Sigmoid colon (tissue), 4 donors: Measurements from ENCODE around the gene MYMX.

Source experiments
- CTCF ChIP-seq, 4 experiments: fragments of 450-650 bp in 3 of 4; fragments of 200-600 bp in 1 of 4; IDR thresholded peaks; one replicate each; pipeline ENCODE4 v1.5.1; 2016 to 2019; ENCODE audit warnings: antibody characterized with exemption in 4 of 4, mild to moderate bottlenecking in 3 of 4, moderate library complexity in 2 of 4
- POLR2A ChIP-seq, 2 donors: fragments of 450-650 bp; IDR thresholded peaks; one replicate each; pipeline ENCODE4 v1.6.1; 2016; ENCODE audit warnings: antibody characterized with exemption in 2 of 2, mild to moderate bottlenecking in 2 of 2, moderate library complexity in 2 of 2
- POLR2AphosphoS5 ChIP-seq, 4 donors: sonication (generic); formaldehyde crosslinking; IDR thresholded peaks; one replicate each; pipeline ENCODE4 v1.6.1; 2017; ENCODE audit warnings: antibody characterized with exemption in 4 of 4

- TF ChIP-seq CTCF (IDR thresholded peaks at IDR 0.05) (no peak), POLR2AphosphoS5 (IDR thresholded peaks at IDR 0.05) (peak; percentile 4 to 85 (median 30)), POLR2A (IDR thresholded peaks at IDR 0.05) (no peak)
Observed at GRCh38 chr6:44245912-44246662, 29.4 kb downstream of the MYMX start.
